NB4 (cell line): ENCODE results near the gene GARIN1A.

Experiments used
- DNase-seq: peaks from one replicate; pipeline ENCODE4 v3.0.0; 2010; ENCODE audit warnings: low read depth
- H3K4me3 ChIP-seq: one replicate; pipeline ENCODE4 v1.5.1; 2011; ENCODE audit warnings: mild to moderate bottlenecking, low read depth, low read length, moderate library complexity
- MYC ChIP-seq: IDR thresholded peaks from 2 replicates; pipeline ENCODE4 v1.6.1; 2011; ENCODE audit warnings: low read depth, low read length
- POLR2A ChIP-seq: IDR thresholded peaks from 2 replicates; pipeline ENCODE4 v1.6.1; 2011; ENCODE audit warnings: mild to moderate bottlenecking; ENCODE audit not compliant: insufficient read length; ENCODE audit errors: extremely low read depth
- TF ChIP-seq, protein P1 (sequence below): IDR thresholded peaks from one replicate; pipeline ENCODE4 v1.5.1; 2012; ENCODE audit warnings: low read depth, low read length
- TF ChIP-seq, protein P2 (sequence below): IDR thresholded peaks from 2 replicates; pipeline ENCODE4 v1.6.1; 2011; ENCODE audit warnings: low read depth, low read length

GARIN1A gene

DNA sequence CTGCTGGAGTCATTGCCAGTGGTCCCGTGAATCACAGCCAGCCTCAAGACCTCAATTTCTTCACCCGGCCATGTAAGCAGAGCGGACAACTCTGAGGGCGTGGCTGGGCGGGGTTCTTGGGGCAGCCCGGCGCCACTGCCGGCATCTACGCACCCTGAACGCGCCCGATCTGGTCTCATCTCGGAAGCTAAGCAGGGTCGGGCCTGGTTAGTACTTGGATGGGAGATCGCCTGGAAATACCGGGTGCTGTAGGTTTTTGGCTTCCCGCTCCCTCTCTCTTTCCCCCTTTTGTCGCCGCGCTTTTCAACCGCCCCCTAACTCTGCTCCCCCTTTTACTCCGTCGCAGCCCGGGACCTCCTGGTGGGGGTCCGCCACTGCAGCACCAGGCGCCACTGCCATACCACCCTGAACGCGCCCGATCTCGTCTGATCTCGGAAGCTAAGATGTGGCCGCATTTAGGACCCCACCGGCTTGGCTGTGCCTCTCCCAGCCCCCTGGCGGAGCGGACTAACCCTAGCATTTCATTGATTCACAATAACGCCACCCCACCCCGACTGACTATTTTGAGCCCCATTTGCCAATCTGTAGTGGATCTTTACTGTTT is 25.3 kb downstream of the GARIN1A start:
- peak; percentile 51 for DNase-seq
- H3K4me3 ChIP-seq, result no peak overlapping the region
- TF ChIP-seq MYC, result no peak
- TF ChIP-seq, protein P1, sequence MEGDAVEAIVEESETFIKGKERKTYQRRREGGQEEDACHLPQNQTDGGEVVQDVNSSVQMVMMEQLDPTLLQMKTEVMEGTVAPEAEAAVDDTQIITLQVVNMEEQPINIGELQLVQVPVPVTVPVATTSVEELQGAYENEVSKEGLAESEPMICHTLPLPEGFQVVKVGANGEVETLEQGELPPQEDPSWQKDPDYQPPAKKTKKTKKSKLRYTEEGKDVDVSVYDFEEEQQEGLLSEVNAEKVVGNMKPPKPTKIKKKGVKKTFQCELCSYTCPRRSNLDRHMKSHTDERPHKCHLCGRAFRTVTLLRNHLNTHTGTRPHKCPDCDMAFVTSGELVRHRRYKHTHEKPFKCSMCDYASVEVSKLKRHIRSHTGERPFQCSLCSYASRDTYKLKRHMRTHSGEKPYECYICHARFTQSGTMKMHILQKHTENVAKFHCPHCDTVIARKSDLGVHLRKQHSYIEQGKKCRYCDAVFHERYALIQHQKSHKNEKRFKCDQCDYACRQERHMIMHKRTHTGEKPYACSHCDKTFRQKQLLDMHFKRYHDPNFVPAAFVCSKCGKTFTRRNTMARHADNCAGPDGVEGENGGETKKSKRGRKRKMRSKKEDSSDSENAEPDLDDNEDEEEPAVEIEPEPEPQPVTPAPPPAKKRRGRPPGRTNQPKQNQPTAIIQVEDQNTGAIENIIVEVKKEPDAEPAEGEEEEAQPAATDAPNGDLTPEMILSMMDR, result peak; percentile 6

DNA sequence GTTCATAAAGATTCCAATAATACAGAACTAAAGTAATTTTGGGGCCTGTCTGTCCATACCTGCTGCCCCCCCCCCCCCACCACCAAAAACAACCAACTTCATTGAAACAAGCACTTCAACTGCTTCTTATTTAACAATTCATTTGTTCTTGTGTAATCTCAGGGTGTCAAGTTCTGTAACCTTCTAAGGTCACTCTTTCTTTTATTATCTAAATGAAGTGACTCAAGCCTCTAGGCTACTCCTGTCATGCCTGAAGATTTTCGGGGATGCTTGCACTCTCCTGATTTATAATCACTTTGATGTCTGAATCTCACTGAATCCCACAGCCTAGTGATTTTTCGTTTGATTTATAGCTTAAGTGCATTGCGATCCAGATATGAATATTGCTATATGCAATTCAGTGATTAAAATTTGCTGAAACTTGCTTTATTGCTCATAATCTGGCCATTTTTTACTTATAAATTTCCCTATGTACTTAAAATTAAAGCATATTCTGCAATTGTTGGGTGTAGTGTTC is 27.2 kb downstream of the GARIN1A start:
- DNase-seq, result no peak
- no peak overlapping the region for H3K4me3 ChIP-seq
- TF ChIP-seq MYC (no peak), POLR2A (no peak)
- TF ChIP-seq, protein P1, result no peak

DNA sequence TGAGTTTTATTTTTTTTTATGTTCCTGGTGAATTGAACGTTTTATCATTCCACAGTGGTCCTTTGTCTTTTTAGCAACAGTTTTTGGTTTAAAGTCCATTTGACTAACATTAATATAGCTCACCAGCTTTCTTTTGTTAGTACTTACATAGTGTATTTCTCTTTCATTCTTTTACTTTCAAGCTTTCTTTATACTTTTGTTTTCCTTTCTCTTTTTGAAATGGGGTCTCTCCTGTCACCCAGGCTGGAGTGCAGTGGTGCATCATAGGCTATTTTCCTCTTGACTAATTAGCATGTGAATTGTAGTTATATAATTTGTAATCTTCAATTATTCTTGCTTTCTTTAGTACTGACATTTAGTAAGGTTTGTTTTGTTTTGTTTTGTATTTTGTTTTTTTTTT is 27.8 kb downstream of the GARIN1A start:
- no peak for DNase-seq
- TF ChIP-seq, protein P2, sequence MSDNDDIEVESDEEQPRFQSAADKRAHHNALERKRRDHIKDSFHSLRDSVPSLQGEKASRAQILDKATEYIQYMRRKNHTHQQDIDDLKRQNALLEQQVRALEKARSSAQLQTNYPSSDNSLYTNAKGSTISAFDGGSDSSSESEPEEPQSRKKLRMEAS, result no peak
- TF ChIP-seq, protein P1, result no peak
- TF ChIP-seq MYC (no peak), POLR2A (no peak)
- H3K4me3 ChIP-seq, result no peak overlapping the region

DNA sequence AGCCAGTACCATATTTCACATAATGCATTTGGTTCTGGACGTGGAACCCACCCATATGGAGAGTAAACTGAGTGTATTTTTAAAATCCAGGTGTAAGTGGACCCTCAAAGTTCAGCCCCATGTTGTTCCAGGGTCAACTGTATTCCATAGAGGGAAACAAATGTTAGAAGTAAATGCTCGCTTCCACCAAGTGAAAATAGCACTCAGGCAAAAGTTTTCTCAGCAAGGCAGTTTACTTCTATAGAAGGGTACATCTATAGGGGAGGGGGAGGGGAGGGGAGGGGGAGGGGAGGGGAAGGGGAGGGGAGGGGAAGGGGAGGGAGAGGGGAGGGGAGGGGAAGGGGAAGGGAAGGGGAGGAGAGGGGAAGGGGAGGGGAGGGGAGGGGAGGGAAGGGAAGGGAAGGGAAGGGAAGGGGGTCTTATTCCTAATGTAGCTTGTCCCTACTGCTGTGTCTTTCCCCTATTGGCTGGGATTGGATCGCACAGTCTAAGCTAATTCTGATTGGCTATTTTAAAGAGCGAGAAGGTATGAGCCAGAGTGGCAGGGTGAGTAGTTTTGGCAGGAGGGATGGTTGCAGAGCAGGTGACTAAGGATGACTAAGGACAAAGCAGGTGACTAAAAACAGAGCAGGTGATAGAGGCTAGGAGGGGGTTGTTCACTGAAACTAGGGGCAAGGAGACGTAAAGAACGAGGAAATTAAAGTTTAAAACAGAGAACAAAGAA is 29.1 kb downstream of the GARIN1A start:
- H3K4me3 ChIP-seq, result no peak overlapping the region
- DNase-seq, result no peak
- TF ChIP-seq POLR2A (no peak), MYC (no peak)
- TF ChIP-seq, protein P1, result no peak
- TF ChIP-seq, protein P2, result no peak

DNA sequence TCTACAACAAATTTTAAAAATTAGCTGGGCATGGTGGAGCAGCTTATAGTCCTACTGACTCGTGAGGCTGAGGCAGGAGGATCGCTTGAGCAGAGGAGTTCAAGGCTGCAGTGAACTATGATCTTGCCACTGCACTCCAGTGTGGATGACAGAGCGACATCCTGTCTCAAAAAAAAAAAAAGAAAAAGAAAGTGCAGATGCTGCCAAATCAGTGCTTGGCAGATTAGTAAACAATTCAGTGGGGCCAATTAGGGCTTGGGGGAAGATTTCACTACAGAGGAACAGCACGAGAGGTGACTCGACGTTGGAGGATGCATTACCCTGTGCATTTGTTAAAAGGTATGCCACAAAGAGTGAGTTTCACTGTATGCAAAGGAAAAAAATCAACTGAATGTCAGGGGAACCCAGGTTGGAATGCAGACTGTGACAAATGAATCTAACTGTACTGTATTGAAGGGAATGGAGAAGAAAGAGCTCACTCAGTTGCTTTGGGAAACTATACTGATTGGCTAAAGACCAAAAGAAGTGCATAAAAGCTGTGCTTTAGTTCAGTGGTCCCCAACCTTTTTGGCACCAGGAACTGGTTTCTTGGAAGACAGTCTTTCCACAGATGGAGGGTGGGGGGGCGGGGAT is 31.6 kb downstream of the GARIN1A start:
- no peak for DNase-seq
- no peak overlapping the region for H3K4me3 ChIP-seq
- TF ChIP-seq POLR2A (no peak), MYC (no peak)
- TF ChIP-seq, protein P2, result no peak
- TF ChIP-seq, protein P1, result no peak
